CD14-positive monocyte (primary cell): ENCODE results near the gene PLXNA2. TPM values are rescaled to one million over a fixed set of nuclear protein-coding genes. Genes with fewer than 3 reads are reported as not detected.

Experiments
- DNase-seq, 3 donors: peaks; one replicate each; pipeline ENCODE4 v3.0.0-alpha.2; 2011 to 2022
- H2AFZ ChIP-seq: 2 replicates; pipeline ENCODE4 v1.6.0; 2012; ENCODE audit warnings: mild to moderate bottlenecking, low read depth, low read length, inconsistent platforms; ENCODE audit not compliant: insufficient read depth, poor library complexity, severe bottlenecking
- H3K27ac ChIP-seq, 2 donors: 1 replicate in 1 of 2; 2 replicates in 1 of 2; pipeline ENCODE4 v1.5.1; 2012 to 2013; ENCODE audit warnings: low read length in 2 of 2, control low read depth in 1 of 2, inconsistent platforms in 1 of 2, low read depth in 1 of 2, mild to moderate bottlenecking in 1 of 2
- H3K27me3 ChIP-seq, 2 donors: one replicate each; pipeline versions ENCODE4 v1.6.0 to v1.6.1; 2011 to 2013; ENCODE audit warnings: low read length in 2 of 2; ENCODE audit not compliant: control insufficient read depth in 2 of 2, insufficient read depth in 2 of 2
- H3K36me3 ChIP-seq, 2 donors: replicated peaks in 1 of 2; 1 replicate in 1 of 2; 2 replicates in 1 of 2; pipeline versions ENCODE4 v1.5.1 to v1.6.1; 2012 to 2013; ENCODE audit warnings: low read length in 2 of 2, control low read depth in 1 of 2, inconsistent platforms in 1 of 2, mild to moderate bottlenecking in 1 of 2; ENCODE audit not compliant: insufficient read depth in 2 of 2, control insufficient read depth in 1 of 2
- H3K4me1 ChIP-seq, 2 donors: 1 replicate in 1 of 2; 2 replicates in 1 of 2; pipeline versions ENCODE4 v1.5.1 to v1.6.1; 2012 to 2013; ENCODE audit warnings: low read length in 2 of 2, control low read depth in 1 of 2, inconsistent platforms in 1 of 2, mild to moderate bottlenecking in 1 of 2, moderate library complexity in 1 of 2; ENCODE audit not compliant: insufficient read depth in 2 of 2, control insufficient read depth in 1 of 2
- H3K4me2 ChIP-seq: replicated peaks from 2 replicates; pipeline ENCODE3; 2012; ENCODE audit warnings: low read length, moderate library complexity, mild to moderate bottlenecking; ENCODE audit not compliant: poor library complexity, severe bottlenecking; ENCODE audit errors: extremely low read depth
- H3K4me3 ChIP-seq, 3 experiments: fragments of 200-600 bp in 1 of 3; sonication (generic) in 1 of 3; replicated peaks in 1 of 3; 1 replicate in 2 of 3; 2 replicates in 1 of 3; pipeline ENCODE4 v1.5.1; 2011 to 2013; ENCODE audit warnings: low read length in 3 of 3, mild to moderate bottlenecking in 3 of 3, control low read depth in 2 of 3, low read depth in 2 of 3, inconsistent platforms in 1 of 3, moderate library complexity in 1 of 3
- H3K79me2 ChIP-seq: 2 replicates; pipeline ENCODE4 v1.6.0; 2012; ENCODE audit warnings: mild to moderate bottlenecking, control low read depth, inconsistent platforms, low read length, moderate library complexity; ENCODE audit not compliant: insufficient read depth
- H3K9ac ChIP-seq: 2 replicates; pipeline ENCODE4 v1.6.0; 2017; ENCODE audit warnings: low read length, mild to moderate bottlenecking; ENCODE audit not compliant: insufficient read depth, poor library complexity, severe bottlenecking
- H3K9me3 ChIP-seq, 2 donors: replicated peaks in 1 of 2; 1 replicate in 1 of 2; 2 replicates in 1 of 2; pipeline versions ENCODE4 v1.5.1 to v1.6.1; 2012 to 2013; ENCODE audit warnings: low read length in 2 of 2, control low read depth in 1 of 2; ENCODE audit not compliant: control insufficient read depth in 1 of 2, insufficient read depth in 1 of 2
- H4K20me1 ChIP-seq: 2 replicates; pipeline ENCODE4 v1.6.0; 2012; ENCODE audit warnings: mild to moderate bottlenecking, low read length, control low read depth, moderate library complexity; ENCODE audit not compliant: insufficient read depth
- H3K27ac Mint-ChIP-seq, 7 donors: one replicate each; pipeline ENCODE4 v1.8.0; 2020; ENCODE audit warnings: mild to moderate bottlenecking in 7 of 7, mixed read lengths in 7 of 7, moderate library complexity in 6 of 7, inconsistent platforms in 2 of 7
- H3K27me3 Mint-ChIP-seq, 3 donors: one replicate each; pipeline ENCODE4 v1.8.0; 2021 to 2022; ENCODE audit warnings: low read depth in 3 of 3, mild to moderate bottlenecking in 3 of 3, mixed read lengths in 3 of 3, moderate library complexity in 3 of 3, inconsistent platforms in 1 of 3
- H3K36me3 Mint-ChIP-seq, 2 donors: one replicate each; pipeline ENCODE4 v1.8.0; 2020; ENCODE audit warnings: mixed read lengths in 2 of 2, inconsistent platforms in 1 of 2, mild to moderate bottlenecking in 1 of 2
- H3K4me1 Mint-ChIP-seq: one replicate; pipeline ENCODE4 v1.8.0; 2020; ENCODE audit warnings: mild to moderate bottlenecking, mixed read lengths
- H3K4me3 Mint-ChIP-seq, 2 donors: one replicate each; pipeline ENCODE4 v1.8.0; 2020; ENCODE audit warnings: mild to moderate bottlenecking in 2 of 2, mixed read lengths in 2 of 2, moderate library complexity in 1 of 2
- H3K9me3 Mint-ChIP-seq, 7 donors: one replicate each; pipeline ENCODE4 v1.8.0; 2020 to 2022; ENCODE audit warnings: mixed read lengths in 7 of 7, mild to moderate bottlenecking in 6 of 7, moderate library complexity in 6 of 7, inconsistent platforms in 2 of 7
- CTCF ChIP-seq: fragments of 200-600 bp; IDR thresholded peaks from one replicate; pipeline ENCODE4 v1.8.0; 2022; ENCODE audit warnings: antibody characterized with exemption, mild to moderate bottlenecking
- WGBS: methylation state at CpG from one replicate; pipeline ENCODE4 v1.1.5; 2013; ENCODE audit warnings: missing lambda C conversion rate; ENCODE audit not compliant: insufficient coverage; 5-methylcytosine and 5-hydroxymethylcytosine counted together
- intact Hi-C, 2 donors: fragments of 100-400 bp; cut with micrococcal nuclease; formaldehyde crosslinking; loops; one replicate each; pipeline versions ENCODE4 v1.15.0 to v1.15.1; 2023
- polyA plus RNA-seq, 3 donors: library from polyadenylated mRNA; depleted of rRNA in 1 of 3; unstranded in 2 of 3; stranded (reverse) in 1 of 3; fragments of 300-500 nt in 2 of 3; fragments of >200 nt in 1 of 3; fragmentation: Illumina TruSeq in 2 of 3; gene quantifications; 1 replicate in 2 of 3; 2 replicates in 1 of 3; pipeline ENCODE4 v1.2.3, GENCODE V29; 2012 to 2021

PLXNA2 gene
- polyA plus RNA-seq, 3 donors: 0.75 to 2.1 (median 1.1) TPM

- H3K27ac Mint-ChIP-seq: no peak overlapping the region
- TF ChIP-seq CTCF: no peak
- H3K9me3 Mint-ChIP-seq: no peaks in the 10 kb centered on the region
- no peak overlapping the region for H2AFZ ChIP-seq
- no peaks in the 10 kb centered on the region for H3K79me2 ChIP-seq
- no peak overlapping the region for H3K9ac ChIP-seq
- H3K36me3 Mint-ChIP-seq: no peaks in the 10 kb centered on the region
- peaks cover 0 to 4% of the 10 kb centered on the region in 2 donors for H3K4me1 ChIP-seq
- no peaks in the 10 kb centered on the region for H3K27me3 ChIP-seq
- H3K27ac ChIP-seq: no peak overlapping the region
- H3K27me3 Mint-ChIP-seq: peaks cover 0 to 5% (median 2%) of the 10 kb centered on the region in 3 donors
- peaks cover 11% of the 10 kb centered on the region for H3K4me1 Mint-ChIP-seq
- H3K4me2 ChIP-seq: no peak overlapping the region
- H4K20me1 ChIP-seq: no peaks in the 10 kb centered on the region
- no peaks in the 10 kb centered on the region for H3K36me3 ChIP-seq
- H3K4me3 Mint-ChIP-seq: no peak overlapping the region
- intact Hi-C loops: no loop called here
- no peak overlapping the region for H3K4me3 ChIP-seq
- no peak for DNase-seq
- WGBS: no CpG with 5 or more reads among the region's 4 CpGs
- H3K9me3 ChIP-seq: no peaks in the 10 kb centered on the region
Measured at GRCh38 chr1:208189716-208190115, 54.5 kb downstream of the PLXNA2 start.

GRCh38 chr1:208189183-208189582, 55.0 kb downstream of the PLXNA2 start:
- DNase-seq: no peak
- no peaks in the 10 kb centered on the region for H3K9me3 Mint-ChIP-seq
- WGBS: no CpG with 5 or more reads among the region's 2 CpGs
- Histone ChIP-seq H3K4me1 (peaks cover 4 to 9% of the 10 kb centered on the region in 2 donors), H3K9ac (no peak overlapping the region), H3K36me3 (no peaks in the 10 kb centered on the region), H3K27ac (no peak overlapping the region), H3K4me3 (no peak overlapping the region), H3K4me2 (no peak overlapping the region), H4K20me1 (no peaks in the 10 kb centered on the region), H3K27me3 (no peaks in the 10 kb centered on the region), H3K9me3 (no peaks in the 10 kb centered on the region), H3K79me2 (no peaks in the 10 kb centered on the region), H2AFZ (no peak overlapping the region)
- H3K36me3 Mint-ChIP-seq: no peaks in the 10 kb centered on the region
- H3K27me3 Mint-ChIP-seq: peaks cover 2 to 6% (median 4%) of the 10 kb centered on the region in 3 donors
- intact Hi-C loops: no loop called here
- TF ChIP-seq CTCF: no peak
- no peak overlapping the region for H3K27ac Mint-ChIP-seq
- no peak overlapping the region for H3K4me3 Mint-ChIP-seq
- H3K4me1 Mint-ChIP-seq: peaks cover 16% of the 10 kb centered on the region
